NB4 (cell line): Measurements from ENCODE around the gene SDCBP2.

Source experiments
- CTCF ChIP-seq: IDR thresholded peaks from one replicate; pipeline ENCODE4 v1.5.1; 2012; ENCODE audit warnings: low read depth, low read length
- MAX ChIP-seq: IDR thresholded peaks from 2 replicates; pipeline ENCODE4 v1.6.1; 2011; ENCODE audit warnings: low read depth, low read length
- MYC ChIP-seq: IDR thresholded peaks from 2 replicates; pipeline ENCODE4 v1.6.1; 2011; ENCODE audit warnings: low read depth, low read length

DNA sequence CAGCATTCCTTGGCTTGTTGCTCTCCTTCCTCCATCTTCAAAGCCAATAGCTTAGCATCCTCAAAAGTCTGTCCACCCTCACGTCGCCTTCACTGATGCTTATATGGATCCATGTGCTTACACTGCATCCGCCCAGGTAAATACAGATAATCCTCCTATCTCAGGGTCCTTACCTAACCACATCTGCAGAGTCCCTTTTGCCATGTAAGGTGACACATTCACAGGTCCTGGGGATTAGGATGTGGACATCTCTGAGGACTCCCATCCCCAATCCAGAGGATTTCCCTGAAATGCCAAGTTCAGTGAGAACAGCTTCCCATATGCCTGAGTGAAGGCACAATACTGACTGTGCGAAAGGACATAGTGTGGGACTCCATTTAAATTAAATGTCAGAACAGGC, 38.5 kb upstream of the SDCBP2 start:
- TF ChIP-seq CTCF (no peak), MYC (no peak), MAX (no peak)
